ENCODE data around the gene DNAI1. TPM values are rescaled to one million over a fixed set of nuclear protein-coding genes. Genes with fewer than 3 reads are reported as not detected.

The DNAI1 gene
- total and polyA plus RNA-seq, 2 of the 13 experiments (the other 11 are each of a cell fraction or from before 2014, with no cell fraction given): not detected

GRCh38 chr9:34493972-34494535, 35.4 kb downstream of the DNAI1 start (continued):
- TF ChIP-seq TERF1 (CRISPR knock-in tag; IDR thresholded peaks at IDR 0.05) (no peak), ZNF562 (CRISPR knock-in tag; IDR thresholded peaks at IDR 0.05; ENCODE audit: borderline replicate concordance) (no peak), ZNF569 (CRISPR knock-in tag; IDR thresholded peaks at IDR 0.05; ENCODE audit: borderline replicate concordance) (no peak), ZNF766 (CRISPR knock-in tag; IDR thresholded peaks at IDR 0.05; ENCODE audit: borderline replicate concordance) (no peak), MBNL3 (CRISPR knock-in tag; conservative IDR thresholded peaks at IDR 0.05) (no peak), ZBTB44 (CRISPR knock-in tag; IDR thresholded peaks at IDR 0.05) (no peak), ZFP37 (CRISPR knock-in tag; IDR thresholded peaks at IDR 0.05; ENCODE audit: borderline replicate concordance) (no peak), ZNF672 (CRISPR knock-in tag; IDR thresholded peaks at IDR 0.05) (no peak), CEBPG (CRISPR knock-in tag; IDR thresholded peaks at IDR 0.05) (no peak), ZNF30 (CRISPR knock-in tag; IDR thresholded peaks at IDR 0.05) (no peak), TFDP2 (CRISPR knock-in tag; IDR thresholded peaks at IDR 0.05) (no peak), MIER3 (CRISPR knock-in tag; IDR thresholded peaks at IDR 0.05; ENCODE audit: borderline replicate concordance) (no peak), CREB3 (CRISPR knock-in tag; IDR thresholded peaks at IDR 0.05) (0 out of 2 replicates have a peak, but pooled peaks have one; percentile 52), KDM6A (CRISPR knock-in tag; IDR thresholded peaks at IDR 0.05; ENCODE audit: low read depth) (no peak), IRF9 (CRISPR knock-in tag; IDR thresholded peaks at IDR 0.05; ENCODE audit: borderline replicate concordance) (no peak), ZGPAT (CRISPR knock-in tag; IDR thresholded peaks at IDR 0.05) (no peak), THAP11 (CRISPR knock-in tag; IDR thresholded peaks at IDR 0.05) (no peak)

Measured in HepG2 (cell line).